ENCODE results near the gene ZNF69.
"Not testable (repeated sequence)": the region's sequence is repeated elsewhere in the genome, so short reads cannot be mapped to it uniquely, and the experiment has no call there.

Gene ZNF69

DNA sequence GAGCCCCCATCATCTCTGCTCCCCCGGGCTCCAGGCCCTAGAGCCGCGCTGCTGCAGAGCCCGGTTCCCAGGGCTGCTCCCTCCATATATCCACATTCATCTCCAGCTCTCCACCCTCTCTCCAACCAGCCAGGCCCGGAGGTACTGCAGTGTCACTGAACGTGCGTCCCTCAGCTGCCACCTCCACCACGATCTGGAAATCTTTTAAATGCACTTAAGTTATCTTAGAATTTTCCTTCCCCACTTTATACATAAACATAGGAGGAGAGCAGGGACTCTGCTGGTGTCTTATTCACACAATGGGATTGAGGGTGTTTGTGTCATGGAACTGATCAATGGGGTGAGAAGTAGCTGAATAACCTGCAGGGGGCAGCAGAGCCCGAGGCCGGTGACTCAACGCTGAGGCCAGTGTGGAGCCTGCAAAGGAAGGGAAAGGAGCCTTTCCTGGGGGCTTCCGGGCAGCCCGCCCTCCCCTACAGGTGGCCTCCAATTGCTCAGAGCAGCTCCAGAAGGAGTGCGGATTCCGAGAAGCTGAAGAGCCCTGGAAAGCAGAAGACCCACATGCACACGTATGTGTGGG lies 7.8 kb upstream of the ZNF69 start:
- H2AFZ ChIP-seq (ENCODE audit: low read depth); H3K79me2 ChIP-seq (ENCODE audit: insufficient read depth, low read depth); H3K4me1 ChIP-seq (ENCODE audit: low read depth, poor library complexity, severe bottlenecking); H3K4me2 ChIP-seq; H3K9ac ChIP-seq; H3K27ac ChIP-seq; H3K27me3 ChIP-seq (ENCODE audit: insufficient read depth, low read depth); H3K36me3 ChIP-seq (ENCODE audit: insufficient read depth); H3K4me3 ChIP-seq (IDR thresholded peaks at IDR 0.05; ENCODE audit: insufficient read depth, low read depth, low read length); H4K20me1 ChIP-seq (ENCODE audit: insufficient read depth): not testable (repeated sequence)
- TF ChIP-seq, protein P1, sequence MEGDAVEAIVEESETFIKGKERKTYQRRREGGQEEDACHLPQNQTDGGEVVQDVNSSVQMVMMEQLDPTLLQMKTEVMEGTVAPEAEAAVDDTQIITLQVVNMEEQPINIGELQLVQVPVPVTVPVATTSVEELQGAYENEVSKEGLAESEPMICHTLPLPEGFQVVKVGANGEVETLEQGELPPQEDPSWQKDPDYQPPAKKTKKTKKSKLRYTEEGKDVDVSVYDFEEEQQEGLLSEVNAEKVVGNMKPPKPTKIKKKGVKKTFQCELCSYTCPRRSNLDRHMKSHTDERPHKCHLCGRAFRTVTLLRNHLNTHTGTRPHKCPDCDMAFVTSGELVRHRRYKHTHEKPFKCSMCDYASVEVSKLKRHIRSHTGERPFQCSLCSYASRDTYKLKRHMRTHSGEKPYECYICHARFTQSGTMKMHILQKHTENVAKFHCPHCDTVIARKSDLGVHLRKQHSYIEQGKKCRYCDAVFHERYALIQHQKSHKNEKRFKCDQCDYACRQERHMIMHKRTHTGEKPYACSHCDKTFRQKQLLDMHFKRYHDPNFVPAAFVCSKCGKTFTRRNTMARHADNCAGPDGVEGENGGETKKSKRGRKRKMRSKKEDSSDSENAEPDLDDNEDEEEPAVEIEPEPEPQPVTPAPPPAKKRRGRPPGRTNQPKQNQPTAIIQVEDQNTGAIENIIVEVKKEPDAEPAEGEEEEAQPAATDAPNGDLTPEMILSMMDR (conservative IDR thresholded peaks at IDR 0.05; ENCODE audit: low read depth, low read length) = peak; percentile 39; the same call in 1 of the 2 replicates

DNA sequence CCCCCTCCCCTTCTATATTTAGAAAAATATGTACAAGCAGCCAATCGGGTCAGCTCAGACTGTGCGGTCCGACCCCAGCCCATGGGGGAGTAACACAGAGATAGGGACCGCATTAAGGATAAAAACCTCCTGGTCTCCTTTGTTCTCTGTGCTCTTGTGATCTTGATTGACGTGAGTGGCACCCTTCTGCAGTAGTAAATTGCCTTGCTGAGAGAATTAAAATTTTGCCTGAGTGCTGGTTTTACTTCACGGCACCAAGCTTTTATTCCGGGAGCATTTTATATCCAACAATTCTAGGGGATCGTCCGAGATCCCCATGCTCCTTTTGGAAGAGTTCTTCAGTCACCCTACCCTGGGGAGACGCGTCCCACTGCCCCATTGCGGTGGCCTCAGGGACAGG lies 7.0 kb upstream of the ZNF69 start:
- no peaks in the 10 kb centered on the region for H3K36me3 ChIP-seq (ENCODE audit: insufficient read depth)
- H4K20me1 ChIP-seq (ENCODE audit: insufficient read depth) = no peaks in the 10 kb centered on the region
- no peak overlapping the region for H3K4me2 ChIP-seq
- H3K27me3 ChIP-seq (ENCODE audit: insufficient read depth, low read depth) = no peaks in the 10 kb centered on the region
- TF ChIP-seq, protein P1 (conservative IDR thresholded peaks at IDR 0.05; ENCODE audit: low read depth, low read length) = no peak
- H3K9ac ChIP-seq = no peak overlapping the region
- H2AFZ ChIP-seq (ENCODE audit: low read depth) = no peak overlapping the region
- H3K79me2 ChIP-seq (ENCODE audit: insufficient read depth, low read depth) = no peaks in the 10 kb centered on the region
- no peak overlapping the region for H3K27ac ChIP-seq
- no peak overlapping the region for H3K4me3 ChIP-seq (IDR thresholded peaks at IDR 0.05; ENCODE audit: insufficient read depth, low read depth, low read length)
- H3K4me1 ChIP-seq (ENCODE audit: low read depth, poor library complexity, severe bottlenecking) = no peaks in the 10 kb centered on the region

DNA sequence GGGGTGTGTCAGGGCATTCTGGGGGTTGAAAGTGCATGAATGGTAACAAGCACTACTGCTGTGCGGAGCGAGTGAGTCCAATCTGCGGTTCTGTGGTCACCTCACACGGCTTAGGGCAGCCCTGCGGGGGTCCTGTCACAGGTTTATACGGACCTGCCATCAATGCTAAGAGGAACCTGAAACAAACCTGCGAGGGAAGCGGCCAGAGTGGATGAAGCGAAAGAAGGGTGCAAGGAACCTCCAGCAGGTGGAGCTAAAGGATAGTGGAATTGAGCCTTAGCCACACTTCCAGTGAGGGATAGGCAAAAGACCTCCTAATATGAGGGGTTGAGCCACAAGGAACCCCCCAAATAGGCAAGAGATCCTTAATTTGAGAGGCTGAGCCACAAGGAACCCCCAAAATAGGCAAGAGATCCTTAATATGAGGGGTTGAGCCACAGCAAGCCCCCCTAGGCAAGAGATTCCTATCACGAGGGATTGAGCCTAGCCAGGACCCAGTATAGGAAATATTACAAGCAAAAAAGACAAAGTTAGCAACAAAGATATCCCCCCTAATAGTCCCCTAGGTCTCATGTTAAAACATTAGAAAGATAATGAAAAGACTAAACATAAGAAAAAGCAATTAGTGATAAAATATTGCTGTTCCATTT lies 6.3 kb upstream of the ZNF69 start:
- TF ChIP-seq, protein P1 (conservative IDR thresholded peaks at IDR 0.05; ENCODE audit: low read depth, low read length) = peak; percentile 72
- Histone ChIP-seq H4K20me1 (ENCODE audit: insufficient read depth) (no peaks in the 10 kb centered on the region), H3K27me3 (ENCODE audit: insufficient read depth, low read depth) (no peaks in the 10 kb centered on the region), H3K79me2 (ENCODE audit: insufficient read depth, low read depth) (no peaks in the 10 kb centered on the region), H3K4me2 (no peak overlapping the region), H3K4me1 (ENCODE audit: low read depth, poor library complexity, severe bottlenecking) (no peaks in the 10 kb centered on the region), H2AFZ (ENCODE audit: low read depth) (no peak overlapping the region), H3K9ac (no peak overlapping the region), H3K4me3 (IDR thresholded peaks at IDR 0.05; ENCODE audit: insufficient read depth, low read depth, low read length) (no peak overlapping the region), H3K36me3 (ENCODE audit: insufficient read depth) (no peaks in the 10 kb centered on the region), H3K27ac (no peak overlapping the region)

DNA sequence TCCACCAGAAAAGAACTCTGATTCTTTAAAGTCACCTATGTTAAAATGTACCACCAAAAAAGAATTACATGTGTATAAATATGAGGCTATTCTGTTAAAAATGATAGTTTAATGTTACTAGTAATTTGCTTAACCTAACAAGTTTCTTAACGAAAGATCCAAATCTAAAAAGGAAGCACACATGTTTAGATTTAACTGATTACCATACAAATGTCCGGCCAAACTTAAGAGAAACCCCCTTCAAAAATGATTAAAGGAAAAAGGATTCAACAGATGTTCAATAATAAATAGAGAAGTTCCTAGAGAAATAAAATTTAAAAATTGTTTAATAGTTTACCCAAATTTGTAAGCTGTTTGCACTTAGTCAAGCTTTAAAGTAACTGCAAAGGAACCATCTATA lies 5.0 kb upstream of the ZNF69 start:
- Histone ChIP-seq H3K4me2 (no peak overlapping the region), H3K4me3 (IDR thresholded peaks at IDR 0.05; ENCODE audit: insufficient read depth, low read depth, low read length) (no peak overlapping the region), H3K79me2 (ENCODE audit: insufficient read depth, low read depth) (no peaks in the 10 kb centered on the region), H3K36me3 (ENCODE audit: insufficient read depth) (no peaks in the 10 kb centered on the region), H3K27me3 (ENCODE audit: insufficient read depth, low read depth) (no peaks in the 10 kb centered on the region), H2AFZ (ENCODE audit: low read depth) (no peak overlapping the region), H3K27ac (no peak overlapping the region), H3K4me1 (ENCODE audit: low read depth, poor library complexity, severe bottlenecking) (no peaks in the 10 kb centered on the region), H4K20me1 (ENCODE audit: insufficient read depth) (no peaks in the 10 kb centered on the region), H3K9ac (no peak overlapping the region)
- TF ChIP-seq, protein P1 (conservative IDR thresholded peaks at IDR 0.05; ENCODE audit: low read depth, low read length) = no peak

All from KMS-11 (cell line).